C4-2B (cell line): ENCODE data around the gene OCA2.

Source experiments
- CTCF ChIP-seq: fragments of 450-650 bp; conservative IDR thresholded peaks from 2 replicates; pipeline ENCODE4 v1.5.1; 2017; ENCODE audit warnings: mild to moderate bottlenecking
- ZFX ChIP-seq: fragments of 450-650 bp; IDR thresholded peaks from 2 replicates; pipeline ENCODE4 v1.6.1; 2017

DNA sequence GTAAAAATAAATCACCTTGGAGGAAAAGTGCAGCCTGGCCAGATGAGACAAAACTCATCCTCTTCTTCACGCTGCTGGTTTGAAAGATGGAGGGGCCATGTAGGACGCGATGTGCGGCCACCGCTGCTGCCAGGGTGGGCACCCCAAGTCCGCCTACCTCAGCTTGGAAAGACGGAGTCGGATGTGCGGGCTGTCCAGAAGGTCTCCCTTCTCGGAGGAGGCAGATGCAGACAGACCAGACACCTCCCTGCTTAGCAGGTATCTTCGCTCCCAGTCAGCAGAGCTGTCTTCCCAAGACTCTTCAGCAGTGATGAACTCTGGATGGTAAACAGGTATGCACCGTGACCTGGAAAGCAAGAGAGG lies 71.4 kb downstream of the OCA2 start:
- TF ChIP-seq CTCF (no peak), ZFX (no peak)
